ENCODE results near the gene ST6GALNAC6.
"Not testable (repeated sequence)": the region's sequence is repeated elsewhere in the genome, so short reads cannot be mapped to it uniquely, and the experiment has no call there.

ST6GALNAC6 gene

GRCh38 chr9:127853312-127854183 is 45.9 kb downstream of the ST6GALNAC6 start:
- DNase-seq: no peak

GRCh38 chr9:127852829-127853228 is 46.6 kb downstream of the ST6GALNAC6 start:
- DNase-seq: no peak

- no peak for DNase-seq
Measured at GRCh38 chr9:127850286-127850830, 49.0 kb downstream of the ST6GALNAC6 start.

- DNase-seq: no peak
Measured at GRCh38 chr9:127848756-127849504, 50.5 kb downstream of the ST6GALNAC6 start.

GRCh38 chr9:127847833-127848755 is 51.3 kb downstream of the ST6GALNAC6 start:
- no peak for DNase-seq

- DNase-seq: no peak
Measured at GRCh38 chr9:127847178-127847510, 52.3 kb downstream of the ST6GALNAC6 start.

GRCh38 chr9:127846443-127847177 is 52.8 kb downstream of the ST6GALNAC6 start:
- DNase-seq: no peak

- DNase-seq: not testable (repeated sequence)
Measured at GRCh38 chr9:127845619-127846018, 53.8 kb downstream of the ST6GALNAC6 start.

GRCh38 chr9:127844821-127845359 is 54.5 kb downstream of the ST6GALNAC6 start:
- DNase-seq: no peak

- no peak for DNase-seq
Measured at GRCh38 chr9:127841087-127841835, 58.1 kb downstream of the ST6GALNAC6 start.

- no peak for DNase-seq
Measured at GRCh38 chr9:127838375-127839078, 60.9 kb downstream of the ST6GALNAC6 start.

- DNase-seq: no peak
Measured at GRCh38 chr9:127837346-127837745, 62.1 kb downstream of the ST6GALNAC6 start.

GRCh38 chr9:127836561-127836960 is 62.8 kb downstream of the ST6GALNAC6 start:
- DNase-seq: not testable (repeated sequence)

- no peak for DNase-seq
Measured at GRCh38 chr9:127835991-127836516, 63.3 kb downstream of the ST6GALNAC6 start.
